SH-SY5Y (cell line): ENCODE results near the gene NOL4L.

Experiments used
- GATA2 ChIP-seq: IDR thresholded peaks from 2 replicates; pipeline ENCODE4 v1.6.1; 2011; ENCODE audit warnings: mild to moderate bottlenecking, low read depth, low read length
- GATA3 ChIP-seq: IDR thresholded peaks from 2 replicates; pipeline ENCODE4 v1.6.1; 2011; ENCODE audit warnings: low read depth, mild to moderate bottlenecking, low read length, moderate library complexity

- TF ChIP-seq GATA3 (no peak), GATA2 (no peak)
Observed at GRCh38 chr20:32517914-32518592, 67.1 kb downstream of the NOL4L start.
